ENCODE measurements around the gene EIF4H. TPM values are rescaled to one million over a fixed set of nuclear protein-coding genes. Genes with fewer than 3 reads are reported as not detected.
A peak's percentile ranks its signal among the peaks of the same experiment; 100 is the strongest.
"Not testable (repeated sequence)": the region's sequence is repeated elsewhere in the genome, so short reads cannot be mapped to it uniquely, and the experiment has no call there.

EIF4H gene
- total RNA-seq, 1 donor from 2014 or later, result 146 TPM

GRCh38 chr7:74175340-74175739, 1.2 kb downstream of the EIF4H start:
- DNase-seq, result no peak

GRCh38 chr7:74176555-74176954, 2.4 kb downstream of the EIF4H start:
- no peak for DNase-seq

- DNase-seq, result no peak
Measured at GRCh38 chr7:74178632-74179031, 4.5 kb downstream of the EIF4H start.

- no peak for DNase-seq
Measured at GRCh38 chr7:74179935-74180604, 5.9 kb downstream of the EIF4H start.

GRCh38 chr7:74180866-74181265, 6.7 kb downstream of the EIF4H start:
- no peak for DNase-seq

- no peak for DNase-seq
Measured at GRCh38 chr7:74181821-74182220, 7.7 kb downstream of the EIF4H start.

- DNase-seq, result no peak
Measured at GRCh38 chr7:74182453-74183090, 8.4 kb downstream of the EIF4H start.

- DNase-seq, result no peak
Measured at GRCh38 chr7:74183142-74183541, 9.0 kb downstream of the EIF4H start.

GRCh38 chr7:74183653-74184450, 9.7 kb downstream of the EIF4H start:
- no peak for DNase-seq

- DNase-seq, result no peak
Measured at GRCh38 chr7:74185016-74185415, 10.9 kb downstream of the EIF4H start.

- no peak for DNase-seq
Measured at GRCh38 chr7:74185636-74186035, 11.5 kb downstream of the EIF4H start.

GRCh38 chr7:74187915-74188675, 13.9 kb downstream of the EIF4H start:
- DNase-seq, result no peak

GRCh38 chr7:74190259-74190658, 16.1 kb downstream of the EIF4H start:
- no peak for DNase-seq

- no peak for DNase-seq
Measured at GRCh38 chr7:74191231-74191630, 17.1 kb downstream of the EIF4H start.

- DNase-seq, result no peak
Measured at GRCh38 chr7:74193054-74193453, 18.9 kb downstream of the EIF4H start.

GRCh38 chr7:74193913-74194312, 19.8 kb downstream of the EIF4H start:
- DNase-seq, result no peak

GRCh38 chr7:74194686-74195085, 20.5 kb downstream of the EIF4H start:
- DNase-seq, result no peak

GRCh38 chr7:74195139-74195860, 21.1 kb downstream of the EIF4H start:
- DNase-seq, result not testable (repeated sequence)

- DNase-seq, result peak; percentile 50
Measured at GRCh38 chr7:74195968-74196654, 22.0 kb downstream of the EIF4H start.

- no peak for DNase-seq
Measured at GRCh38 chr7:74197449-74198124, 23.4 kb downstream of the EIF4H start.
